ENCODE data around the gene SMOC1. TPM values are rescaled to one million over a fixed set of nuclear protein-coding genes. Genes with fewer than 3 reads are reported as not detected.

The SMOC1 gene
- total RNA-seq, 1 experiment from 2014 or later: 0.68 TPM

GRCh38 chr14:69882915-69883314 is 3.7 kb downstream of the SMOC1 start:
- Histone ChIP-seq H3K23ac (ENCODE audit: insufficient read length, low read depth, low read length) (no peak overlapping the region), H2BK12ac (ENCODE audit: insufficient read length, low read depth, low read length) (no peak overlapping the region), H3K79me2 (ENCODE audit: insufficient read depth, low read length) (no peaks in the 10 kb centered on the region), H3K14ac (ENCODE audit: insufficient read depth, low read length) (no peak overlapping the region), H2BK5ac (ENCODE audit: insufficient read length, low read length) (no peak overlapping the region), H3K23me2 (ENCODE audit: insufficient read length, low read depth, low read length, poor library complexity, severe bottlenecking) (peaks cover 8% of the 10 kb centered on the region), H3K9ac (ENCODE audit: extremely low read depth, insufficient read length, low read length) (no peak overlapping the region), H2BK15ac (ENCODE audit: low read depth, low read length) (no peak overlapping the region), H3K27me3 (ENCODE audit: insufficient read depth, low read length) (peaks cover 9% of the 10 kb centered on the region; the same call in 1 of the 2 replicates), H3K56ac (ENCODE audit: insufficient read length, low read depth, low read length) (no peak overlapping the region), H3K27ac (ENCODE audit: insufficient read length, low read depth, low read length) (no peak overlapping the region), H3K79me1 (ENCODE audit: insufficient read depth, low read depth, low read length, poor library complexity, severe bottlenecking) (no peaks in the 10 kb centered on the region), H4K20me1 (ENCODE audit: control insufficient read depth, insufficient read depth, insufficient read length) (peaks cover 3% of the 10 kb centered on the region), H2BK120ac (ENCODE audit: low read depth, low read length, poor library complexity, severe bottlenecking) (no peak overlapping the region), H3K18ac (ENCODE audit: insufficient read length, low read depth, low read length) (no peak overlapping the region), H2AK5ac (ENCODE audit: insufficient read length, low read length) (no peak overlapping the region), H4K8ac (replicated peaks; ENCODE audit: insufficient read length, low read depth, low read length) (no peak overlapping the region), H3T11ph (ENCODE audit: low read length) (no peak overlapping the region), H2BK20ac (ENCODE audit: low read depth, low read length, poor library complexity, severe bottlenecking) (no peak overlapping the region), H4K5ac (ENCODE audit: insufficient read length, low read depth, low read length) (no peak overlapping the region), H2AFZ (ENCODE audit: low read length) (no peak overlapping the region), H3K4me2 (ENCODE audit: insufficient read depth, insufficient read length, low read length) (no peak overlapping the region), H4K91ac (ENCODE audit: insufficient read length, low read depth, low read length) (no peak overlapping the region), H3K4me1 (ENCODE audit: insufficient read depth, low read length) (no peaks in the 10 kb centered on the region), H3K4ac (ENCODE audit: low read depth, low read length) (no peak overlapping the region), H3K9me3 (ENCODE audit: control insufficient read depth, low read depth, low read length) (no peaks in the 10 kb centered on the region)
- Mint-ChIP-seq H3K4me1 (peaks cover 18 to 35% of the 10 kb centered on the region in 2 experiments), H3K4me3 (no peak overlapping the region), H3K9me3 (no peaks in the 10 kb centered on the region; a peak in 1 of 5 replicates), H3K36me3 (ENCODE audit: insufficient read depth in 1 of 3, low read depth in 3 of 3) (no peaks in the 10 kb centered on the region), H3K27ac (no peak overlapping the region), H3K27me3 (ENCODE audit: low read depth) (peaks cover 54% of the 10 kb centered on the region)
- TF ChIP-seq, protein P1, sequence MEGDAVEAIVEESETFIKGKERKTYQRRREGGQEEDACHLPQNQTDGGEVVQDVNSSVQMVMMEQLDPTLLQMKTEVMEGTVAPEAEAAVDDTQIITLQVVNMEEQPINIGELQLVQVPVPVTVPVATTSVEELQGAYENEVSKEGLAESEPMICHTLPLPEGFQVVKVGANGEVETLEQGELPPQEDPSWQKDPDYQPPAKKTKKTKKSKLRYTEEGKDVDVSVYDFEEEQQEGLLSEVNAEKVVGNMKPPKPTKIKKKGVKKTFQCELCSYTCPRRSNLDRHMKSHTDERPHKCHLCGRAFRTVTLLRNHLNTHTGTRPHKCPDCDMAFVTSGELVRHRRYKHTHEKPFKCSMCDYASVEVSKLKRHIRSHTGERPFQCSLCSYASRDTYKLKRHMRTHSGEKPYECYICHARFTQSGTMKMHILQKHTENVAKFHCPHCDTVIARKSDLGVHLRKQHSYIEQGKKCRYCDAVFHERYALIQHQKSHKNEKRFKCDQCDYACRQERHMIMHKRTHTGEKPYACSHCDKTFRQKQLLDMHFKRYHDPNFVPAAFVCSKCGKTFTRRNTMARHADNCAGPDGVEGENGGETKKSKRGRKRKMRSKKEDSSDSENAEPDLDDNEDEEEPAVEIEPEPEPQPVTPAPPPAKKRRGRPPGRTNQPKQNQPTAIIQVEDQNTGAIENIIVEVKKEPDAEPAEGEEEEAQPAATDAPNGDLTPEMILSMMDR (conservative IDR thresholded peaks at IDR 0.05): no peak
- no CpG with 5 or more reads among the region's 2 CpGs for WGBS (ENCODE audit: extremely low coverage, insufficient read length, low lambda C conversion rate)
- no peak for DNase-seq

Data from H9 (cell line).